SK-N-SH treated with all-trans-retinoic acid at 6 μM for 48 hours (cell line): Measurements from ENCODE around the gene GMPPB.

Source experiments
- ATAC-seq: fragments of 200-7000 bp; cut with Tn5 transposase; 3 replicates; pipeline ENCODE4 v1.9.1; 2020; ENCODE audit warnings: mild to moderate bottlenecking, moderate library complexity
- ARNTL ChIP-seq: fragments of 450-650 bp; formaldehyde crosslinking; IDR thresholded peaks from 2 replicates; pipeline ENCODE4 v1.5.0; 2020; ENCODE audit warnings: low read depth, mild to moderate bottlenecking, moderate library complexity, borderline replicate concordance
- BACH2 ChIP-seq: fragments of 250-450 bp; sonication (Bioruptor Pico); IDR thresholded peaks from 2 replicates; pipeline ENCODE4 v1.9.0; 2021; ENCODE audit warnings: mild to moderate bottlenecking, borderline replicate concordance
- CSDC2 ChIP-seq: fragments of 250-450 bp; sonication (Bioruptor Pico); IDR thresholded peaks from 2 replicates; pipeline ENCODE4 v1.5.0; 2020; ENCODE audit warnings: mild to moderate bottlenecking, moderate library complexity
- GLIS3 ChIP-seq: fragments of 250-450 bp; sonication (Bioruptor Pico); IDR thresholded peaks from 2 replicates; pipeline ENCODE4 v1.5.0; 2020; ENCODE audit warnings: mild to moderate bottlenecking, moderate library complexity
- ISL1 ChIP-seq: fragments of 250-450 bp; sonication (Bioruptor Pico); IDR thresholded peaks from 2 replicates; pipeline ENCODE4 v2.1.2; 2022; ENCODE audit warnings: mild to moderate bottlenecking, moderate library complexity
- OSR1 ChIP-seq: fragments of 250-450 bp; sonication (Bioruptor Pico); IDR thresholded peaks from 2 replicates; pipeline ENCODE4 v1.8.0; 2022; ENCODE audit warnings: moderate library complexity, mild to moderate bottlenecking, inconsistent platforms
- PPARA ChIP-seq: fragments of 250-450 bp; sonication (Bioruptor Pico); IDR thresholded peaks from 2 replicates; pipeline ENCODE4 v1.5.0; 2020; ENCODE audit warnings: mild to moderate bottlenecking, borderline replicate concordance
- RARB ChIP-seq: fragments of 250-450 bp; sonication (Bioruptor Pico); IDR thresholded peaks from 2 replicates; pipeline ENCODE4 v1.8.0; 2021; ENCODE audit warnings: mild to moderate bottlenecking, moderate library complexity
- TCF4 ChIP-seq: fragments of 250-450 bp; sonication (Bioruptor Pico); IDR thresholded peaks from 2 replicates; pipeline ENCODE4 v1.8.0; 2021; ENCODE audit warnings: mild to moderate bottlenecking, moderate library complexity, borderline replicate concordance
- TOX ChIP-seq: fragments of 250-450 bp; sonication (Bioruptor Pico); IDR thresholded peaks from 2 replicates; pipeline ENCODE4 v1.8.0; 2021; ENCODE audit warnings: mild to moderate bottlenecking, moderate library complexity, borderline replicate concordance
- ZC3H10 ChIP-seq: fragments of 250-450 bp; sonication (Bioruptor Pico); IDR thresholded peaks from 2 replicates; pipeline ENCODE4 v1.5.1; 2021; ENCODE audit warnings: mild to moderate bottlenecking, moderate library complexity
- ZFP3 ChIP-seq: fragments of 250-450 bp; sonication (Bioruptor Pico); IDR thresholded peaks from 2 replicates; pipeline ENCODE4 v1.5.0; 2020; ENCODE audit warnings: mild to moderate bottlenecking, moderate library complexity
- ZFP30 ChIP-seq: fragments of 450-650 bp; formaldehyde crosslinking; IDR thresholded peaks from 2 replicates; pipeline ENCODE4 v1.5.0; 2022; ENCODE audit warnings: mild to moderate bottlenecking, moderate library complexity
- ZNF565 ChIP-seq: fragments of 450-650 bp; formaldehyde crosslinking; conservative IDR thresholded peaks from 2 replicates; pipeline ENCODE4 v1.5.0; 2020; ENCODE audit warnings: low read depth, mild to moderate bottlenecking, moderate library complexity
- ZNF70 ChIP-seq: fragments of 450-650 bp; formaldehyde crosslinking; IDR thresholded peaks from 2 replicates; pipeline ENCODE4 v1.5.0; 2020; ENCODE audit warnings: mild to moderate bottlenecking, moderate library complexity
- ZNF8 ChIP-seq: fragments of 450-650 bp; formaldehyde crosslinking; IDR thresholded peaks from 2 replicates; pipeline ENCODE4 v1.5.0; 2020; ENCODE audit warnings: mild to moderate bottlenecking, moderate library complexity
- TF ChIP-seq, protein P1 (sequence below): fragments of 250-450 bp; sonication (Bioruptor Pico); IDR thresholded peaks from 2 replicates; pipeline ENCODE4 v1.5.1; 2021; ENCODE audit warnings: mild to moderate bottlenecking, moderate library complexity
- TF ChIP-seq, protein P2 (sequence below): fragments of 250-450 bp; sonication (Bioruptor Pico); IDR thresholded peaks from 2 replicates; pipeline ENCODE4 v1.5.0; 2020; ENCODE audit warnings: mild to moderate bottlenecking, moderate library complexity
- TF ChIP-seq, protein P3 (sequence below): fragments of 250-450 bp; sonication (Bioruptor Pico); IDR thresholded peaks from 2 replicates; pipeline ENCODE4 v1.8.0; 2021; ENCODE audit warnings: low read depth, mild to moderate bottlenecking, moderate library complexity, borderline replicate concordance
- TF ChIP-seq, protein P4 (sequence below): fragments of 250-450 bp; sonication (Bioruptor Pico); IDR thresholded peaks from 2 replicates; pipeline ENCODE4 v1.8.0; 2020; ENCODE audit warnings: mild to moderate bottlenecking, moderate library complexity, borderline replicate concordance
- TF ChIP-seq, protein P5 (sequence below): fragments of 250-450 bp; sonication (Bioruptor Pico); IDR thresholded peaks from 2 replicates; pipeline ENCODE4 v1.5.1; 2020; ENCODE audit warnings: low read depth, mild to moderate bottlenecking, moderate library complexity

Gene GMPPB

DNA sequence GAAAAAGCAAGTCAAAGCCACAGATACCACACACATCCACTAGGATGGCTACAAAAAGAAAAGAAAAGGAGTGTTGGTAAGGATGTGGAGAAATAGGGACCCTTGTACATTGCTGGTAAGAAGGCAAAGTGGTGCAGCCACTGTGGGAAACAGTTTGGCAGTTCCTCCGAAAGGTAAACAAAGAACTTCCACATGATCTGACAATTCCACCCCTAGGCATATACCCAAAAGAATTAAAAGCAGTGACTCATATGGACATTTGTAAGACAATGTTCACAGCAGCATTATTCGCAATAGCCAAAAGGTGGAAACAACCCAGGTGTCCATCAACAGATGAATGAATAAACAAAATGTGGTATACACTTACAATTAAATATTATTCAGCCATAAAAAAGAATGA lies 22.2 kb upstream of the GMPPB start:
- TF ChIP-seq ZNF8 (CRISPR knock-in tag) (no peak), RARB (CRISPR knock-in tag) (no peak), TOX (CRISPR knock-in tag) (no peak)
- no peak for ATAC-seq

DNA sequence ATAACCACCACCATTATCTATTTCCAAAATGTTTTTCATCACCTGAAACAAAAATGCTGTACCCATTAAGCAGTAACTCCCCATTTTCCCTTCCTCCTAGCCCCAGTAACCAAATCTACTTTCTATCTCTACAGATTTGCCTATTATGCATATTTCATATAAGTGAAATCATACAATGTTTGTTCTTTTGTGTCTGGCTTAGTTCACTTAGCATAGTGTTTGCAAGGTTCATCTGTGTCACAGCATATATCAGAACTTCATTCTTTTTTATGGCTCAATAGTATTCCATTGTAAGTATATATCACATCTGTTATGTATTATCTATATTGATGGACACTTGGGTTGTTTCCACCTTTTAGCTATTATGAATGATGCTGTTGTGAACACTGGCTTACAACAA lies 16.7 kb upstream of the GMPPB start:
- no peak for TF ChIP-seq ZNF70 (CRISPR knock-in tag)
- TF ChIP-seq RARB (CRISPR knock-in tag) = no peak
- no peak for TF ChIP-seq ZFP30 (CRISPR knock-in tag)
- TF ChIP-seq GLIS3 = no peak
- TF ChIP-seq, protein P1, sequence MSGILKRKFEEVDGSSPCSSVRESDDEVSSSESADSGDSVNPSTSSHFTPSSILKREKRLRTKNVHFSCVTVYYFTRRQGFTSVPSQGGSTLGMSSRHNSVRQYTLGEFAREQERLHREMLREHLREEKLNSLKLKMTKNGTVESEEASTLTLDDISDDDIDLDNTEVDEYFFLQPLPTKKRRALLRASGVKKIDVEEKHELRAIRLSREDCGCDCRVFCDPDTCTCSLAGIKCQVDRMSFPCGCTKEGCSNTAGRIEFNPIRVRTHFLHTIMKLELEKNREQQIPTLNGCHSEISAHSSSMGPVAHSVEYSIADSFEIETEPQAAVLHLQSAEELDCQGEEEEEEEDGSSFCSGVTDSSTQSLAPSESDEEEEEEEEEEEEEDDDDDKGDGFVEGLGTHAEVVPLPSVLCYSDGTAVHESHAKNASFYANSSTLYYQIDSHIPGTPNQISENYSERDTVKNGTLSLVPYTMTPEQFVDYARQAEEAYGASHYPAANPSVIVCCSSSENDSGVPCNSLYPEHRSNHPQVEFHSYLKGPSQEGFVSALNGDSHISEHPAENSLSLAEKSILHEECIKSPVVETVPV = no peak
- no peak for TF ChIP-seq TOX (CRISPR knock-in tag)
- no peak for TF ChIP-seq ZNF8 (CRISPR knock-in tag)
- TF ChIP-seq TCF4 (CRISPR knock-in tag) = no peak
- no peak for TF ChIP-seq ZNF565 (CRISPR knock-in tag)
- no peak for TF ChIP-seq PPARA (CRISPR knock-in tag)
- TF ChIP-seq, protein P2, sequence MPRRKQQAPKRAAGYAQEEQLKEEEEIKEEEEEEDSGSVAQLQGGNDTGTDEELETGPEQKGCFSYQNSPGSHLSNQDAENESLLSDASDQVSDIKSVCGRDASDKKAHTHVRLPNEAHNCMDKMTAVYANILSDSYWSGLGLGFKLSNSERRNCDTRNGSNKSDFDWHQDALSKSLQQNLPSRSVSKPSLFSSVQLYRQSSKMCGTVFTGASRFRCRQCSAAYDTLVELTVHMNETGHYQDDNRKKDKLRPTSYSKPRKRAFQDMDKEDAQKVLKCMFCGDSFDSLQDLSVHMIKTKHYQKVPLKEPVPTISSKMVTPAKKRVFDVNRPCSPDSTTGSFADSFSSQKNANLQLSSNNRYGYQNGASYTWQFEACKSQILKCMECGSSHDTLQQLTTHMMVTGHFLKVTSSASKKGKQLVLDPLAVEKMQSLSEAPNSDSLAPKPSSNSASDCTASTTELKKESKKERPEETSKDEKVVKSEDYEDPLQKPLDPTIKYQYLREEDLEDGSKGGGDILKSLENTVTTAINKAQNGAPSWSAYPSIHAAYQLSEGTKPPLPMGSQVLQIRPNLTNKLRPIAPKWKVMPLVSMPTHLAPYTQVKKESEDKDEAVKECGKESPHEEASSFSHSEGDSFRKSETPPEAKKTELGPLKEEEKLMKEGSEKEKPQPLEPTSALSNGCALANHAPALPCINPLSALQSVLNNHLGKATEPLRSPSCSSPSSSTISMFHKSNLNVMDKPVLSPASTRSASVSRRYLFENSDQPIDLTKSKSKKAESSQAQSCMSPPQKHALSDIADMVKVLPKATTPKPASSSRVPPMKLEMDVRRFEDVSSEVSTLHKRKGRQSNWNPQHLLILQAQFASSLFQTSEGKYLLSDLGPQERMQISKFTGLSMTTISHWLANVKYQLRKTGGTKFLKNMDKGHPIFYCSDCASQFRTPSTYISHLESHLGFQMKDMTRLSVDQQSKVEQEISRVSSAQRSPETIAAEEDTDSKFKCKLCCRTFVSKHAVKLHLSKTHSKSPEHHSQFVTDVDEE (CRISPR knock-in tag) = no peak
- TF ChIP-seq CSDC2 (CRISPR knock-in tag) = no peak
- no peak for TF ChIP-seq ISL1 (CRISPR knock-in tag)
- no peak for TF ChIP-seq ZC3H10 (CRISPR knock-in tag)
- TF ChIP-seq, protein P3, sequence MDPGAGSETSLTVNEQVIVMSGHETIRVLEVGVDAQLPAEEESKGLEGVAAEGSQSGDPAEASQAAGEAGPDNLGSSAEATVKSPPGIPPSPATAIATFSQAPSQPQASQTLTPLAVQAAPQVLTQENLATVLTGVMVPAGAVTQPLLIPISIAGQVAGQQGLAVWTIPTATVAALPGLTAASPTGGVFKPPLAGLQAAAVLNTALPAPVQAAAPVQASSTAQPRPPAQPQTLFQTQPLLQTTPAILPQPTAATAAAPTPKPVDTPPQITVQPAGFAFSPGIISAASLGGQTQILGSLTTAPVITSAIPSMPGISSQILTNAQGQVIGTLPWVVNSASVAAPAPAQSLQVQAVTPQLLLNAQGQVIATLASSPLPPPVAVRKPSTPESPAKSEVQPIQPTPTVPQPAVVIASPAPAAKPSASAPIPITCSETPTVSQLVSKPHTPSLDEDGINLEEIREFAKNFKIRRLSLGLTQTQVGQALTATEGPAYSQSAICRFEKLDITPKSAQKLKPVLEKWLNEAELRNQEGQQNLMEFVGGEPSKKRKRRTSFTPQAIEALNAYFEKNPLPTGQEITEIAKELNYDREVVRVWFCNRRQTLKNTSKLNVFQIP (CRISPR knock-in tag) = no peak
- TF ChIP-seq, protein P4, sequence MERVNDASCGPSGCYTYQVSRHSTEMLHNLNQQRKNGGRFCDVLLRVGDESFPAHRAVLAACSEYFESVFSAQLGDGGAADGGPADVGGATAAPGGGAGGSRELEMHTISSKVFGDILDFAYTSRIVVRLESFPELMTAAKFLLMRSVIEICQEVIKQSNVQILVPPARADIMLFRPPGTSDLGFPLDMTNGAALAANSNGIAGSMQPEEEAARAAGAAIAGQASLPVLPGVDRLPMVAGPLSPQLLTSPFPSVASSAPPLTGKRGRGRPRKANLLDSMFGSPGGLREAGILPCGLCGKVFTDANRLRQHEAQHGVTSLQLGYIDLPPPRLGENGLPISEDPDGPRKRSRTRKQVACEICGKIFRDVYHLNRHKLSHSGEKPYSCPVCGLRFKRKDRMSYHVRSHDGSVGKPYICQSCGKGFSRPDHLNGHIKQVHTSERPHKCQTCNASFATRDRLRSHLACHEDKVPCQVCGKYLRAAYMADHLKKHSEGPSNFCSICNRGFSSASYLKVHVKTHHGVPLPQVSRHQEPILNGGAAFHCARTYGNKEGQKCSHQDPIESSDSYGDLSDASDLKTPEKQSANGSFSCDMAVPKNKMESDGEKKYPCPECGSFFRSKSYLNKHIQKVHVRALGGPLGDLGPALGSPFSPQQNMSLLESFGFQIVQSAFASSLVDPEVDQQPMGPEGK (CRISPR knock-in tag) = no peak
- TF ChIP-seq OSR1 (CRISPR knock-in tag) = no peak
- TF ChIP-seq ZFP3 = no peak
- TF ChIP-seq BACH2 (CRISPR knock-in tag) = no peak
- ATAC-seq = no peak

DNA sequence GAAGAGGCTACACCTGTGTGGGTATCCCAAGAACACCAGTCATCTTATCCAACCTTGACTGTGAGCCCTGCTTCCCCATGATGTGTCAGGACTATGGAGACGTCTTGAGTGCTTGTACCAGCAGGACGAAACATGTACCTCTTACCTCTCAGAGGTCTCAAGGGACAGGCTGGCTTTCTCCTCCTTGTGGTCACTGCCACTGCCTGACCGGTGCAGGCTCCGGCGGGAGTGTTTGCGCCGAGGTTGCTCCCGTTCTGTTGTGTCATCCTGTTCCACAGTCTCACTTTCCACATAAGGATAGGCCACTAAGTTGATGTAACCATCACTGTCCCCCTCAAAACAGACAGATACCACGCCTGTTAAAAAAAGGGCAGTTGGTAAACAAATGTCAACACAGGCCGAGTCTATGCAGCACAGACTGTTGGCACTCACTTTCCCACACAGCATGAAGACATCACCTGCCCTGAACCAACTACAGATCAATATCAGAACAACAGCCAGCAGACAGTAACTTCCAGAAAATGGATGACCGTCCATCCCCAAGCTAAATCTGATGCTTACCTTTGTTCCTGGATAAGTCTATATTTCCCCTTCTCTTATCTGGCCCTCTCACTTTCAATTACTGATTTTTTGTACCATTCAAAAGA lies 14.4 kb upstream of the GMPPB start:
- ATAC-seq = no peak
- TF ChIP-seq, protein P2 (CRISPR knock-in tag) = no peak
- TF ChIP-seq, protein P5, sequence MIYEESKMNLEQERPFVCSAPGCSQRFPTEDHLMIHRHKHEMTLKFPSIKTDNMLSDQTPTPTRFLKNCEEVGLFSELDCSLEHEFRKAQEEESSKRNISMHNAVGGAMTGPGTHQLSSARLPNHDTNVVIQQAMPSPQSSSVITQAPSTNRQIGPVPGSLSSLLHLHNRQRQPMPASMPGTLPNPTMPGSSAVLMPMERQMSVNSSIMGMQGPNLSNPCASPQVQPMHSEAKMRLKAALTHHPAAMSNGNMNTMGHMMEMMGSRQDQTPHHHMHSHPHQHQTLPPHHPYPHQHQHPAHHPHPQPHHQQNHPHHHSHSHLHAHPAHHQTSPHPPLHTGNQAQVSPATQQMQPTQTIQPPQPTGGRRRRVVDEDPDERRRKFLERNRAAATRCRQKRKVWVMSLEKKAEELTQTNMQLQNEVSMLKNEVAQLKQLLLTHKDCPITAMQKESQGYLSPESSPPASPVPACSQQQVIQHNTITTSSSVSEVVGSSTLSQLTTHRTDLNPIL = no peak
- TF ChIP-seq, protein P3 (CRISPR knock-in tag) = no peak
- TF ChIP-seq ZNF70 (CRISPR knock-in tag) = no peak
- no peak for TF ChIP-seq ZNF8 (CRISPR knock-in tag)
- no peak for TF ChIP-seq PPARA (CRISPR knock-in tag)
- no peak for TF ChIP-seq ARNTL (CRISPR knock-in tag)
- TF ChIP-seq, protein P1 = no peak
- no peak for TF ChIP-seq ZC3H10 (CRISPR knock-in tag)
- TF ChIP-seq ZNF565 (CRISPR knock-in tag) = no peak
- no peak for TF ChIP-seq GLIS3
- no peak for TF ChIP-seq OSR1 (CRISPR knock-in tag)
